HEK293T (cell line): Measurements from ENCODE around the gene GTF3C2.

Source experiments
- BHLHE40 ChIP-seq: fragments of 450-650 bp; IDR thresholded peaks from 2 replicates; pipeline ENCODE4 v1.6.1; 2016; ENCODE audit warnings: mild to moderate bottlenecking, moderate library complexity, borderline replicate concordance
- CTBP1 ChIP-seq: fragments of 450-650 bp; IDR thresholded peaks from 2 replicates; pipeline ENCODE4 v1.6.1; 2016; ENCODE audit warnings: borderline replicate concordance
- HDGF ChIP-seq: fragments of 450-650 bp; IDR thresholded peaks from 2 replicates; pipeline ENCODE4 v1.6.1; 2017; ENCODE audit warnings: antibody characterized with exemption, borderline replicate concordance
- PKNOX1 ChIP-seq: fragments of 450-650 bp; IDR thresholded peaks from 2 replicates; pipeline ENCODE4 v1.6.1; 2016
- SUZ12 ChIP-seq: fragments of 450-650 bp; IDR thresholded peaks from 2 replicates; pipeline ENCODE4 v1.6.1; 2016; ENCODE audit warnings: mild to moderate bottlenecking

DNA sequence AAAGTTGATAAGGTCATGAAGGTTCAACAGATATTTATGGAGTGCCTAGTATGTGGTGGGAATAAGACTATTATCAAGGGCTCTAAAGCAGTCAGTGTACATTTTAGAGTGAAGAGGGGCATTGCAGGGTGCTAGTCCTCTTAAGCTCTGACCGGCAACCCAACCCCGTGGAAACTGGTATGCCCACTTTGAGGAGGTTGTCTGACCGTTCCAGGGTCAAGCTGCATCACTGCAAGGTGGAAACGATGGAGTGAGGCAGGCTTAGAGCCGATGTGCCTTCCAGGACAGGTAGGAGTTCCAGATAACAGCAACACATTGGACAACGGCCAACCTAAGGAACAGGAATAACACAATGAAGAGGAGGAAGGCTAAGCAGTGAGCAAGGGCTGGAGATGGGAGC lies 46.9 kb downstream of the GTF3C2 start:
- TF ChIP-seq SUZ12 (no peak), PKNOX1 (no peak), CTBP1 (no peak), BHLHE40 (no peak), HDGF (no peak)
